Measurements from ENCODE around the gene TSPAN14.
"Not testable (repeated sequence)": the region's sequence is repeated elsewhere in the genome, so short reads cannot be mapped to it uniquely, and the experiment has no call there.

The TSPAN14 gene

DNA sequence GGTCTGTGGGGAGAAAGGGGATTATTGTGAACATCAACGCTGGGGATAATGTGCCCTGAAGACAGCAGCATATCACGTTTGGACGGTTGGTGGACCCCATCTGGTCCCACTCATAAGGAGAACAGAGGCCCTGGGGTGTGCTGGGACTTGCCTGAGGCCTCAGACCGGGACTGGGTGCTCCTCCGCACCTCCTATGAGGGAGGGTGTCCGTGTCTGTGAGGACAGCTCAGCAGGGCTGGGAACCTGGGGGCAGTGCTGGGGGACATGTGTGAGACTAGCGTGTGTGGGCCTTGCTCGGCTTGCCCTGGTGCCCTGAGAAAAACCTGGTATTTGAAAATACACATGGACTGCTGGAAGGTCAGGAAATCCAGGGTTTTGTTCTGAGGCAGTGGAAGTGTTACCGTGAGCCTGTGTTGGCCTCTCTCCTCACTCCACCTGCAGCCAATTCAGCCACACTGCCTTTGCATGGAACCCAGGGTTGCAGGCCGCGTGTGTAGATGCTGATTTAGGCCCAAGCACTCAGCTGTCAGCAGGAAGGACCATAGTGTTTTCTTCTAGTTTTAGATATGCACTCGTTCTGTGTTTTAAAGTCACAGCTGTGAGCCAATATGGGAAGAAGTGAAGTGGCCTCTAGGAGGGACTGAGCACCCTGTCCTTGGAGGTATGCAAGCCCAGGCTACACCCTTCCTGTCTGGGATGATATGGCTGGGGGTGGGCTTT is 70.2 kb downstream of the TSPAN14 start:
- DNase-seq (ENCODE audit: low spot score): peak; percentile 7

DNA sequence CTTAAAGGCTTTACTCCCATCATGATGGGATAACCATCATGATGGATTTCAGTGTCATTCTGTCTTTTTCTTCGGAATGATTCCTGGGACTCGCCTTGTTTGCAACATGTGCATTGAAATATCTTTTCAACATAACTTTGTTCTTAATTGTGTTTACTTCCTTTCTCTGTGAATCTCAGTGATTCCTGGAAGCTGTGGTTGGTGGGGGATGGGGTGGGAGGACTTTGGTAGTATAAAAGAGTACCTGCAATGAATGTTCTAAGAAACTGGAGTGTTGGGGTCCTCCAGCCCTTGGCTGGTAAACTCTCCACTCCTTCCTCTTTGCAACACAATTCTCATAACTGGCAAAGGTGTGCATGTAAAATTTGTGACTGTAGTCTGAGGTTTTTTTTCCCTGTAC is 72.1 kb downstream of the TSPAN14 start:
- no peak for DNase-seq (ENCODE audit: low spot score)

DNA sequence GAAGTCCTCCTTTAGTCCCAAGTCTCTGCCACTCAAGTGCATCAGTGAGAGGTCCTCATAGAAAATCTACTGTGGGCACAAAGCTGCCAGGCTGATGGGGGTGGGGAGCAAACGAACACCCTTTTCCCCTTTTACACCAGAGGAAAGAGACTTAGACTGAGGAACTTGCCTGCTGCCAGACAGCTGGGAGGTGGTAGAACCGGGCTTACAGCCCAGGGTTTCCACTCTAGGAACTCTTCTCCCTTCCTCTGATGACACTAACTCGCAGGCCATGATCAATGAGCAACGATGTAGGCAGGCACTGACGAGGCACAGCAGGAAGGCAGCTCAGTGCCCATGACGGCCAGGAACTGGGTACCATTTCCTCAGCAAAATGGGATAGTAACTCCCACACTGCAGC is 72.6 kb downstream of the TSPAN14 start:
- peak; percentile 5 for DNase-seq (ENCODE audit: low spot score)

DNA sequence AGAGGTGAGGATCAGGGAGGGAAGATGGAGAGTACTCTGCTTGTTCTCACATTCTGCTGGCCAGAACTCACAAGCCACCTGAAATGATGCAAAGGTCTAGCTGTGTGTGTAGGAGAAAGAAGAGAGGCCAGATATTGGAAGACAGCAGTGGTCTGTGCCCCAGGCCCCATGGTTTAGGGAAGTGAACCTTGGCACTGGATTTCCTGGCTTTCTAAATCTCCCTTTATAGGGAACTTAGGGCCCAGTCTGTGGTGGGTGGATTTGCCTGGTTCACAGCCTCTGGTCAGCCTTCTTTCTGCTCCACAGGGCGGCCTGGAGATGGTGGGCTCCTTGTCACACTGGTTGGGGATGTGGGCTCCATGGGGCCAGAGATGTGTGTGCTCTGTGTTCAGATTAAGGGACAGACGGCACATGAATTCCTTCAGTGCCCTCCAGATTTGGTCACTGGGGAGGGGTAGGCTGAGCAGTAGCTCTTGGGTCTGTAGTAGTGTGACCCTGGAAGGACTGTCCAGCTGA is 74.1 kb downstream of the TSPAN14 start:
- DNase-seq (ENCODE audit: low spot score): no peak

DNA sequence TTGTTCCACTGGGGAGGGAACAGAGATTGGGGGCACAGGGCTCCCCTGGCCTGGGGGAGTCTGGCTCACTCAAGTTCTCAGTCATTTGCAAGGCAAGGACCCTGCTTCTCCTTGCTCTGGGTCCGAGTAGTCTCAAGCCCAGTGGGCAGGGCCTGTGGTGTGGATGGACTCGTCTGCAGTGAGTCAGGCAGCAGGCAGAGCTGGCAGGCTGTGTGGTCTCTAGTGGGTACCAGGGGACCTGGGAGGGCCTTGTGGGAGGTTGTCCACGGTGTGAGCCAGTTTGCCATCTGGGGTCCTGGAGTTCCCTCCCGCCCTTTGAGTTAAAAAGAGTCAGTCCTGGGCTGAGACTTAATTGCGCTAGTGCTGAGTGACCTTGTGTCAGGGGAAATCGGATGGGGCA is 74.8 kb downstream of the TSPAN14 start:
- DNase-seq (ENCODE audit: low spot score): peak; percentile 6

DNA sequence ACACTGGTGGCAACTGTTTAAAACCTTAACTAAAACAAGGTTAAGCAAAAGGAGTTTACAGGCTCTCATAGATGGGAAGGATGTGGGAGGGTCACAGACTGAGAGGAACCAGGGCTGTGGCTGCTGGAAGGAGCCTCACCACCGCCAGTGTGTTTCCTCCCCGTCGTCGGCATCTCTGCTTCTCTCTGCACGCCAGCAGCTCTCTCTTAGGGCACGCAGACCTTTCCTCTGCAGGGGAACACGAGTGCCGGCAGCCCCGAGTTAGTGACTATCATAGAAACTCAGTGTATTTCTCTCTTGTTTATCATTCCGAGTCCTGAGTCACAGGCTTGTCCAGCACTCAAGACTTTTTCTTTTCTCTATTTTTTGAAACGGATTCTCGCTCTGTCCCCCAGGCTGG is 75.5 kb downstream of the TSPAN14 start:
- DNase-seq (ENCODE audit: low spot score): peak; percentile 3

DNA sequence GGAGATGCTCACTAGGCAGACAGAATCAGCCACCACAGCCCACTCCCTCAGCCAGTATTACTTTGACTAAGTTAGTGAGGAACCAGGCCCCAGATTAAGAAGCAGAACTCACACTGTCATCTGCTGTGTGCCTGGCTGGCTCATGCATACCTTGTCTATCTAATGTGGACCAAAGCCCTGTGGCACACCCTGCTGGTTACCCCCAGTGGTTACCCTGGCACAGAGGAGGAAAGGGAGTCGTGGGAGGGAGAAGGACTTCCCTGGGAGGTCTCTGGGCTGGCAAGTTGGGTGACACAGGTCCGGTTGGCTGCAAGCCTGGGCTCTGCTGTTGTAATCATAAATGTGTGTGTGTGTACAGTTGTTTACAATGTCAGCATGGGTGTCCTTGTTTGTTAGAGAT is 76.1 kb downstream of the TSPAN14 start:
- peak; percentile 51 for DNase-seq (ENCODE audit: low spot score)

DNA sequence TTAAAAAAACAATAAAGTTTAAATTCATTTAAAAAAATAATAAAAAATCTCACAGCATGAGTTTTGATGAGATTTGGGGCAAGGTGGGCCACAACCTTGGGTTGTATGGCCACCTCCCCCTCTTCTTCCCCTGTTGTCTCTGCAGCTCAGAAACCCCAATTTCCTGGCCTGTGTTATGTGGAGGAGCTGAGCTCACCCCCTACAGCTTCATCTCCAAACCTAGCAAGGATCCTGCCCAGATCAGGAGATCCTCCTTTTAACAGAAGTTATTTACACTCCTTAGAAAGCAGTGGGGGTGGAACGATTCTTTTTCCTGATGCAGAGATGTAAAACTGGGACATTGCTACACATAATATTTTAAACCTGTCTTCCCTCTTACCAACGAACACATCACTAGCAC is 76.7 kb downstream of the TSPAN14 start:
- peak; percentile 22 for DNase-seq (ENCODE audit: low spot score)

DNA sequence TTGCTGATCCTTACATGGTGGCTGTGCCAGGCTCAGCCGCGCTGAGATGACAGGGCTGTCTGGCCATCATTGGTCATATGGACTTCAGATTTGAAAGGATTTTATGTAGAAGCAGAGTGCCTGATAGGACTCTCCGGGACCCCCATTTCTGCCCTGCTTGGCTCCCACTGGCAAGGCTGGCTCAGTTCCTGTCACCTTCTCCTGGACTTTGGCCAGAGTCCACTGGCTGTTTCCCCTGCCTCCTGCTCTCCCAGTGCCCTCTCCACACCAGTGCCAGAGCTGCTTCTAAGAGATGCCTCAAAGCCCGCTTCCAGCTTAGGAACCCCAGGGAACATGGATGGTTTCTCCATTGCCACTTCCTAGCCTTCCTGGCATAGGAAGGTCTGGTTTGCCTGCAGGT is 78.5 kb downstream of the TSPAN14 start:
- no peak for DNase-seq (ENCODE audit: low spot score)

DNA sequence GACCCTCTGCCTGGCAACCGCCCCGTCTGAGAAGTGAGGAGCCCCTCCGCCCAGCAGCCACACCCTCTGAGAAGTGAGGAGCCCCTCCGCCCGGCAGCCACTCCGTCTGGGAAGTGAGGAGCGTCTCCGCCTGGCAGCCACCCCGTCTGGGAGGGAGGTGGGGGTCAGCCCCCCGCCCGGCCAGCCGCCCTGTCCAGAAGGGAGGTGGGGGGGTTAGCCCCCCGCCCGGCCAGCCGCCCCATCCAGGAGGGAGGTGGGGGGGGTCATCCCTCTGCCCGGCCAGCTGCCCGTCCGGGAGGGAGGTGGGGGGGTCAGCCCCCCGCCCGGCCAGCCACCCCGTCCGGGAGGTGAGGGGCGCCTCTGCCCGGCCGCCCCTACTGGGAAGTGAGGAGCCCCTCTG is 79.9 kb downstream of the TSPAN14 start:
- not testable (repeated sequence) for DNase-seq (ENCODE audit: low spot score)

DNA sequence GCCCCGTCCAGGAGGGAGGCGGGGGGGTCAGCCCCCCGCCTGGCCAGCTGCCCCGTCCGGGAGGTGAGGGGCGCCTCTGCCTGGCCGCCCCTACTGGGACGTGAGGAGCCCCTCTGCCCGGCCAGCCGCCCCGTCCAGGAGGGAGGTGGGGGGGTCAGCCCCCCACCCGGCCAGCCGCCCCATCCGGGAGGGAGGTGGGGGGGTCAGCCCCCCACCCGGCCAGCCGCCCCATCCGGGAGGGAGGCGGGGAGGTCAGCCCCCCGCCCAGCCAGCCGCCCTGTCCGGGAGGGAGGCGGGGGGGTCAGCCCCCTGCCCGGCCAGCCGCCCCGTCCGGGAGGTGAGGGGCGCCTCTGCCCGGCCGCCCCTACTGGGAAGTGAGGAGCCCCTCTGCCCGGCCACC is 80.5 kb downstream of the TSPAN14 start:
- DNase-seq (ENCODE audit: low spot score): not testable (repeated sequence)

DNA sequence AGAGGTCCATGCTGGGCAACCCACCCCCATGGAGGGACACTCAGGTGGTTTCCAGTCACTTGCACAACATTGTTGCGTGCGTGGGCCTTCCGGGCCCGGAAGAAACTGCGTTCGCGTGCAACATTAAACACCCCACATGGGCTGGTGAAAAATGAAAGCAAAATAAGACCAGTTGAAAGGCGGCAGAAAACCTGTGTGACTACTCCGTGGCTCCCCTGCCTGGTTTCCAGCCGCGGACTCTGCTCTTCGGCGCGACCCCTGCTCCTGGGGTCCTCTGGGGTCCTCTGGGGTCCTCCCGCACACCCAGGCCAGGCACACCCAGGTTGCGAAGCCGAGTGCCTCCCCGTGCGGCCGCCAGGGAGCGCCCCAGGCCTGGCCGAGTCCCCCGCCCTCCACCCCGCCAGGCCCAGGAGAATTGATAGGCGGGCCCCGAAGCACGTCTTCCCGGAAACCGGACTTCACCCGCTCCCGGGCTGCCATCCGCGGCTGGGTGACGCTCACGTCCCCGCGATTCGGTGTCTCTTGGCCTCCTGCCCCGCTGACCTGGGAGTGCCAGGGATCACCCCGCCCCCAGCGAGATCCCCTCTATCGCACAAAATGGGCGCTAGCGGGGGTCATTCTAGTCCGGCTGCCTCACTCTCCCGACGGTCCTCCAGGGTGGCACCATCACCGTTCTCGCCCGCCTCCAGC is 81.7 kb downstream of the TSPAN14 start:
- DNase-seq (ENCODE audit: low spot score): peak; percentile 81

DNA sequence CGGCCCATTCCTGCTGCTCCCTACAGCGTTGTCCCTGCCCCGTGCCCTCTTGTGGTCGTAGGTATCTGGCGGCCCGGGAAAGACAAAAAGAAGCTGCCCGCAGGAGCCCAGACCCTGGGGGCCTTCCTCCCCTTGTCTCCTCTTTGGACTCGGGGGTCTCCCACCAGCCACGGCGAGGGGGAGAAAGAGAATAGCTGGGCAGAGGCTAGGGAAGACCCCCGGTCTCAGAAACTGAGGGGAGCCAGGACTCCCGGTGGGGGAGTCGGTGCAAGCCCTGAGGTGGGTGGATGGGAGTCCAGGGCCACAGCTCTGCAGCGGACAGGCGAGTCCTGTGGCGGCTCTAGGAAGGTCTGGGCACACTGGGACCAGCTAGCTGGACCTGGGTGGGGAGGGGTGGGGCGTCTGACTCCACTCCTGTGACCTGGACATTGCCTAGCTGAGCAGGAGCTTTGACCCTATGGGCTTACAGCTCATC is 82.3 kb downstream of the TSPAN14 start:
- no peak for DNase-seq (ENCODE audit: low spot score)

DNA sequence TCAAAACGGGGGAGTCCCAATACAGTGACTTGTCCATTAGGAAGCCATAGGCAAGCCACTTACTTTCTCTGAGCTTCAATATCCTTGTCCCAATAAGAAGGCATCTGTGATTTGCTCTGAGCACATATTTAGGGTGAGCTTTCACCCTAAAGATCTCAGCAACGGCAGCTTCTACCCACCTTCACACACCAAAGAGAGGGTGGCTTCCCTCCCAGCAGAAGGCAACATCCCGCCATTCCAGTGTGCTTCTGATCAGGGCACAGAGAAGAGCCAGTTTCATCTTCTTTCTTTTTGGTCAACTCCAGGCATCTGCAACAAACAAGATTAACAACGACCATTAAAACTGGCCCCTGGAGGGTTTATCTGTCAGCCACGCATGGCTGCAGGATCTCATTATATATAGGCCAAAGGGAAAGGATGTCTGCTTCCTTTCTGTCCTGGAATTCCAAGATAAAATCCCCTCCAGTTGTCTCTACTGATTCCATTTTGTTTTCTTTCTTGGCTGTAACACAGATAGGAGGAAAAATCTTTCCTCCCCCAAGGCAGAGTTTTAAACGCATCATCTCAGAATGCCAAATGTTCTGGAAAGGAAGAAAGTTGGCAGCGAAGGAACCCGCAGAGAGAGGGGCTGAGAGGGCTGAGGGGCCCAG is 83.1 kb downstream of the TSPAN14 start:
- no peak for DNase-seq (ENCODE audit: low spot score)

DNA sequence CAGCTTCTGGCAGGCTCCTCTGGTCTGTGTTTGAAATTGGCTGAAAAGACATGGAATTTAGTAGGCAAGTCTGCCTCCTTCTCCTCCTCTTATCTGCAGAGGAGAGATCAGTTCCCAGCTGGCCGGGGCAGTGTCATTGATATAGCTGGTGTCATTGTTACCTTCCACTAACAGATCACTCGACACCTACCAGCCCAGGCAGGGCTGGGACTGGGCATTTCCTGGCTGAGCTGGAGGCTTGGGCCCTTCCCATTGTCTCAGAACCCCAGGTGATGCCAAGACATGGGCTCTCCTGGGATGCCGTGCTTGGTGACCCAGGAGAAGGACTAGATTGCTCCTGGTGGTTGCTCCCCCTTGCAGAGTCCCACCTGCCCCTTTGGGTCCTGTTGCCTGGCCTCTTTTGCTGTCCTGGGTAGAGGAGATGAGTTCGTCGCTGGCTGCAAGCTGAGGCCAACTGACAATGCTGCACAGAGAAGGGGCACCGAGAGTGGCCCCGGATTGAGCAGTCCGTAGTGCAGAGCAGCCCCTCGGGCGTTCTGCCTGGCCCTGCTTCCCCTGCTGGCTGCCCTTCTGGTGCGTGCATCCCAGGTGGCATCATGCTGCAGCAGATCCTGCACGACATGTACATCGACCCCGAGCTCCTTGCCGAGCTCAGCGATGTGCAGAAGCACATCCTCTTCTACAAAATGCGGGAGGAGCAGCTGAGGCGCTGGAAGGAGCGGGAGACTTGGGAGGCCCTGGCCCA is 83.8 kb downstream of the TSPAN14 start, which contains the start of gene SH2D4B:
Gene SH2D4B (plus strand): TSS at position 167 of the 745 bp plus-strand sequence. CDS start 430 bp downstream, at position 597.
- no peak for DNase-seq (ENCODE audit: low spot score)

DNA sequence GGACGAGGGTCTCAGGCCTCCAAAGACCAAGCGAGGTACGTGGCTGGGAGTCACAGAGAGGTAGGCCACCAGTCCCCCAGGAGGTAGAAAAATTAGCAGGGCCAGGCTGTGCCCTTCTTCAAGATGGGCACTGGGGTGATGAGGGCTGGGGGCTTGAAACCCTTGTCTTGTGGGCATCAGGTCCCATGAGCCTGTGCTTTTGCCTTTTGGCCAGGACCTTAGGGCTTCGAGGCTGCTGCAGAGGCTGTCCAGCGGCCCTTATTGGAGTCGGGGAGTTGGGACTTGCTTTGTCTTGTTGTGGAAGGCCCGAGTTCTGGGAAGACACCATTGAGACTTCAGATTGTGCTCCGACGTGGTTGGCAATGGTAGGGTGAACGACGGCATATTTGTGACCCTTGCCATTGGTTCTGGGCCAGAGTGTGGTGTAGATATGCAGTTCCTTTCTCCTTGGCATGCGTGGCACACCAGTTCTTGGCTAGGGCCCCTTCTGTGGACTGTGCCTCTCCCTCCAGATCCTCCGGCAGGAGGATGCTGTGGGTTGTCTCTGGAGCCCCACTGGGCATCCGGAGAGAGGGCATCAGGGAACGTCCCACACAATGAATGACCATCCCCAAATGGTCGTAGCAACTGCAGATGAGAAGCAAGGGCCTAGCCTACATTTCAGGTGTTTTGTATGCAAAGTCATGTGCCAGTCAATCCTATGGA is 84.5 kb downstream of the TSPAN14 start:
- no peak for DNase-seq (ENCODE audit: low spot score)

DNA sequence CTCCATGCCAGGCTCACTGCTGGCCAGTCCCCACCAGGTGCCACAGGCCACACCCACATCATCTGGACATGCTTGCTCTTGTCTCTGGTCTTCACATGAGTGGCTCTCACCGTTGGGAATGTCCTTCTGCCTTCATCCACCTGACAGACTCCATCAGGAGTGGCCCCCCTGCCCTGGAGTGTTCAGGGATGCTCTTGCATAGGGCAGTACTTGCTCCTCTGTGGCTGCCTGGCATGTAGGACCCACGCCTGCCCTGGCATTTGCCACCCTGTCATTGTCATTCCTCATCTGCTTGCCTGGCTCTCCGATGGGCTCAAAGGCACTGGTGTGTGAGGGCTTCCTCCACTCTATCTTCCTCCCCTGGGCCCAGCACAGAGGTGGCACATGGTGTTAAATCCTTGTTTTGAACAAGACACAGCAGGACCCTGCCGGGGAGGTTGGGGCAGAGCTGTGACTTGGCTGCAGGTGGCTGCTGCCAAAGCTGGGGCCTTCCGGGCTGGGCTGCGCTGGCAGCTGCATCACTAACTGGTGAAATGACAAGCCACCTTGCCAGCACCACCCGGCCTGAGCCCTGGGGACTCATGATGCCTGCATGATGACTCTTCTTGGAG is 85.4 kb downstream of the TSPAN14 start:
- no peak for DNase-seq (ENCODE audit: low spot score)

DNA sequence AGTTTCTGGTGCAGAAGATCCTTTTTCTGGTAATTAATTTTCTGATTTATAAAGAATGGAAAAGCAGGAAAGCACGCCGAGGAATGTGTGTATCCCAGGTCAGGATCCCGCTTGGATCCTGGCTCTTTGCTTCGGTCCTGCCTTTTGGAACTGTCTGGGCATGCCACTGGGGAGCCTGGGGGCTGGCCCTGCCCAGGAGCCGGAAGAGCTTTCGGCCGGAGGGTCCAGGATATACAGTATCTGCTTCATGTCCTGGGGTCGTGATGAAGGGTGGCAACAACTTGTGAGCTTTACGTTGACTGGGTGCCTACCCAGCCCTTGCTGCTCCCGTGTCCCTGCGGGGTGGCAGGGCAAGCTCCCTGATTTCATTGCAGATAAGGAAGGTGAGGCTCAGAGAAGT is 86.0 kb downstream of the TSPAN14 start:
- no peak for DNase-seq (ENCODE audit: low spot score)

DNA sequence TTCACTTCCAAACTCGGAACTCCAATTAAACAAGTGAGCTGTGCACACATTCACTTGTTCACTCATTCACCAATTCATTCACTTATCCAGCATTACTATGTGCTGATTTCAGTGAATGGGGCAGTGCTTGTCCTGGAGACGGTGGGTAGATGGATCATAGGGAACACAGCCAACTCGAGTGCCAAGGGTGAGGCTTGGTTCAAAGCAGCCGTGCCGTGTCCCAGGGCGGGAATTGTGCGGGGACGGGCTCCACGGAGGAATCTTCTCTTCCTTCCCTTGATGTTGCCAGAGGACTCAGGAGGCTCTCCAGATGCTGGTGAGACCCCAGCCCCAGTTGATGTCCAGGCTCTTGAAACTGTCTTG is 86.5 kb downstream of the TSPAN14 start:
- DNase-seq (ENCODE audit: low spot score): no peak

DNA sequence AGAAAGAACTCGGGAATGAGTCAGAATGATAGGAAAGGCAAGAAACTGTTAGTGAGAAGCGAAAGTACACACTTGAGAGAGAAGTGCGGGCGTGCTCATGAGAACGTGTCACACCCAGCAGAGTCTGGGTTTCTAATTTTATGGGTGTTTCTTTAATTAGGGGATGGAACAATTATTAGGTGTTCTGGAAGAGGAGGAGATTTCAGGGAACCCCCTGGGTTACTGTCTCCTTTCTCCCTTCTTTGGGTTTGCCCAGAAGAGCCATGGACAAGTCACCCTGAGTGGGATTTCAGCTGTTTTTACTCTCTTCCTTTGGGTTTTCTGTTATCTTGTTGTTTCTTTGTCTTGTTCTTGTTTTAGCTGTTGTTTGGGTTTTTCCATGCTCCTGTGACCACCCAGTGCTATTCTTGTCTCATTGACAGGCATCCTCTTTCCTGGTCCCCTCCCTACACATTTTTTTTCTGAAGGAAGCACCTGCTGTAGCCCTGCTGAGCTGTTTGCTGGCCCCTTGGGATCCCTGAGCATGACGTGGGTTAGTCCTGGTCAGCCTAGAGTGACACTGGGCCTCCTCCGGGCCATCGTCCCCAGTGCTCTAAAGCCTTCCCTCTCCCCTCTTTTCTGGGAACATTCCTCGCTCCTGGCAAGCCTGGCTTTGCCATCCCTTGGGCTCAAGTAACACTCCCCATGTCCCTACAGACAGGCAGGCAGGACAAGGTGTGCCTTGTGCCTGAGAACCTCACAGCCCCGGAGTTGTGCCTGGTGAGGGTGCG is 87.1 kb downstream of the TSPAN14 start:
- DNase-seq (ENCODE audit: low spot score): no peak
